AG10803 (cell line): ENCODE data around the gene CTNNAL1.

Experiments
- DNase-seq: peaks from one replicate; pipeline ENCODE4 v3.0.0; 2010; ENCODE audit warnings: low read depth
- H3K4me3 ChIP-seq: 2 replicates; pipeline ENCODE4 v1.5.1; 2011; ENCODE audit warnings: mild to moderate bottlenecking, low read length, control low read depth
- CTCF ChIP-seq: conservative IDR thresholded peaks from 2 replicates; pipeline ENCODE4 v1.5.1; 2011; ENCODE audit warnings: mild to moderate bottlenecking, low read length, control low read depth, inconsistent platforms

CTNNAL1 gene

GRCh38 chr9:108956022-108956630 lies 57.2 kb downstream of the CTNNAL1 start:
- H3K4me3 ChIP-seq = no peak overlapping the region
- TF ChIP-seq CTCF = no peak
- no peak for DNase-seq

GRCh38 chr9:108953983-108954574 lies 59.2 kb downstream of the CTNNAL1 start:
- H3K4me3 ChIP-seq = no peak overlapping the region
- peak; percentile 68 for TF ChIP-seq CTCF
- DNase-seq = peak; percentile 65

GRCh38 chr9:108951578-108951977 lies 61.7 kb downstream of the CTNNAL1 start:
- no peak for DNase-seq
- no peak for TF ChIP-seq CTCF
- no peak overlapping the region for H3K4me3 ChIP-seq

- DNase-seq = no peak
- no peak for TF ChIP-seq CTCF
- H3K4me3 ChIP-seq = no peak overlapping the region
Observed at GRCh38 chr9:108950168-108950567, 63.1 kb downstream of the CTNNAL1 start.

GRCh38 chr9:108939975-108940374 lies 73.3 kb downstream of the CTNNAL1 start:
- no peak for DNase-seq
- TF ChIP-seq CTCF = no peak
- H3K4me3 ChIP-seq = no peak overlapping the region

- DNase-seq = no peak
- H3K4me3 ChIP-seq = no peak overlapping the region
- no peak for TF ChIP-seq CTCF
Observed at GRCh38 chr9:108937561-108938305, 75.6 kb downstream of the CTNNAL1 start.
